ENCODE measurements around the gene CA10.

- no peak for TF ChIP-seq CTCF (IDR thresholded peaks at IDR 0.05)
- no peak for TF ChIP-seq EP300 (IDR thresholded peaks at IDR 0.05)
- no peak for TF ChIP-seq POLR2A (IDR thresholded peaks at IDR 0.05; ENCODE audit: low read depth)
Measured at GRCh38 chr17:51636291-51636690, 522.2 kb downstream of the CA10 start.
